GM23338 (cell line): ENCODE data around the gene KCNMB2. TPM values are rescaled to one million over a fixed set of nuclear protein-coding genes. Genes with fewer than 3 reads are reported as not detected.

Experiments
- ATAC-seq: fragments of 200-7000 bp; cut with Tn5 transposase; 3 replicates; pipeline ENCODE4 v1.9.1; 2020
- DNase-seq: peaks from one replicate; pipeline ENCODE4 v3.0.0-alpha.2; 2015; ENCODE audit warnings: low spot score
- H2AFZ ChIP-seq: fragments of 200-600 bp; sonication (generic); 2 replicates; pipeline ENCODE4 v1.8.0; 2016; ENCODE audit warnings: antibody characterized with exemption, mild to moderate bottlenecking, moderate library complexity
- H3F3A ChIP-seq: fragments of 200-600 bp; sonication (generic); replicated peaks from 2 replicates; pipeline ENCODE4 v1.8.0; 2017; ENCODE audit warnings: antibody characterized with exemption, mixed run types, low read depth
- H3K27ac ChIP-seq: fragments of 200-600 bp; sonication (generic); 2 replicates; pipeline ENCODE4 v1.6.1; 2016; ENCODE audit warnings: low read depth
- H3K27me3 ChIP-seq: fragments of 200-600 bp; sonication (generic); 2 replicates; pipeline ENCODE4 v1.8.0; 2016; ENCODE audit warnings: mild to moderate bottlenecking, mixed run types, moderate library complexity; ENCODE audit not compliant: insufficient read depth
- H3K36me3 ChIP-seq: fragments of 200-600 bp; sonication (generic); 2 replicates; pipeline ENCODE4 v1.8.0; 2016; ENCODE audit warnings: mild to moderate bottlenecking; ENCODE audit not compliant: insufficient read depth
- H3K4me1 ChIP-seq: fragments of 200-600 bp; sonication (generic); 2 replicates; pipeline ENCODE4 v1.8.0; 2016; ENCODE audit warnings: mild to moderate bottlenecking, moderate library complexity; ENCODE audit not compliant: insufficient read depth
- H3K4me2 ChIP-seq: fragments of 200-600 bp; sonication (generic); 2 replicates; pipeline ENCODE4 v1.7.1; 2017; ENCODE audit warnings: mixed run types
- H3K4me3 ChIP-seq: fragments of 200-600 bp; sonication (generic); 2 replicates; pipeline ENCODE4 v1.6.1; 2016; ENCODE audit warnings: mixed run types
- H3K79me2 ChIP-seq: fragments of 200-600 bp; sonication (generic); replicated peaks from 2 replicates; pipeline ENCODE4 v1.8.0; 2017; ENCODE audit warnings: mild to moderate bottlenecking; ENCODE audit not compliant: insufficient read depth
- H3K9me2 ChIP-seq: fragments of 200-600 bp; sonication (generic); 2 replicates; pipeline ENCODE4 v1.8.0; 2017; ENCODE audit not compliant: insufficient read depth
- H4K20me1 ChIP-seq: fragments of 200-600 bp; sonication (generic); replicated peaks from 2 replicates; pipeline ENCODE4 v1.8.0; 2017; ENCODE audit warnings: mild to moderate bottlenecking; ENCODE audit not compliant: insufficient read depth
- H3K27ac Mint-ChIP-seq: 2 replicates; pipeline ENCODE4 v1.8.0; 2020; ENCODE audit warnings: inconsistent platforms, mild to moderate bottlenecking, moderate library complexity, mixed read lengths
- H3K27me3 Mint-ChIP-seq: 3 replicates; pipeline ENCODE4 v1.8.0; 2022; ENCODE audit warnings: low read depth, mild to moderate bottlenecking, moderate library complexity, mixed read lengths, inconsistent platforms; ENCODE audit not compliant: insufficient read depth, poor library complexity
- H3K36me3 Mint-ChIP-seq: 3 replicates; pipeline ENCODE4 v1.8.0; 2021; ENCODE audit warnings: low read depth, mild to moderate bottlenecking, inconsistent platforms, moderate library complexity, mixed read lengths
- H3K4me1 Mint-ChIP-seq: 3 replicates; pipeline ENCODE4 v1.8.0; 2020; ENCODE audit warnings: mild to moderate bottlenecking, inconsistent platforms, mixed read lengths
- H3K4me3 Mint-ChIP-seq: 3 replicates; pipeline ENCODE4 v1.8.0; 2021; ENCODE audit warnings: moderate library complexity, mild to moderate bottlenecking, inconsistent platforms, mixed read lengths
- H3K9me3 Mint-ChIP-seq: 3 replicates; pipeline ENCODE4 v1.8.0; 2020; ENCODE audit warnings: moderate library complexity, mild to moderate bottlenecking, inconsistent platforms, mixed read lengths
- CREB1 ChIP-seq: fragments of 250-450 bp; sonication (Bioruptor Pico); IDR thresholded peaks from 2 replicates; pipeline ENCODE4 v1.5.0; 2020; ENCODE audit warnings: low read depth, mild to moderate bottlenecking, moderate library complexity
- CTCF ChIP-seq, 2 experiments: fragments of 200-600 bp in 1 of 2; sonication (generic) in 1 of 2; conservative IDR thresholded peaks; 2 replicates each; pipeline versions ENCODE4 v1.5.1 to v1.6.1; 2016 to 2017; ENCODE audit warnings: antibody characterized with exemption in 2 of 2, low read depth in 2 of 2, mild to moderate bottlenecking in 2 of 2, moderate library complexity in 1 of 2
- ETS1 ChIP-seq: IDR thresholded peaks from 2 replicates; pipeline ENCODE4 v1.6.1; 2016; ENCODE audit warnings: antibody characterized with exemption
- EZH2 ChIP-seq: fragments of 200-600 bp; sonication (generic); IDR thresholded peaks from one replicate; pipeline ENCODE4 v1.8.0; 2017; ENCODE audit warnings: antibody characterized with exemption, mild to moderate bottlenecking, low read depth; ENCODE audit not compliant: unreplicated experiment
- EZH2phosphoT487 ChIP-seq: fragments of 200-600 bp; sonication (generic); IDR thresholded peaks from one replicate; pipeline ENCODE4 v1.8.1; 2018; ENCODE audit warnings: antibody characterized with exemption; ENCODE audit not compliant: unreplicated experiment
- JUNB ChIP-seq: IDR thresholded peaks from one replicate; pipeline ENCODE4 v1.6.1; 2016; ENCODE audit warnings: antibody characterized with exemption; ENCODE audit not compliant: unreplicated experiment
- NANOG ChIP-seq: IDR thresholded peaks from 2 replicates; pipeline ENCODE4 v1.6.1; 2016; ENCODE audit warnings: antibody characterized with exemption, borderline replicate concordance
- POLR2AphosphoS5 ChIP-seq: IDR thresholded peaks from 2 replicates; pipeline ENCODE4 v1.6.1; 2016; ENCODE audit warnings: antibody characterized with exemption, low read depth
- REST ChIP-seq: IDR thresholded peaks from one replicate; pipeline ENCODE4 v1.6.1; 2018; ENCODE audit warnings: antibody characterized with exemption; ENCODE audit not compliant: unreplicated experiment
- STAT1 ChIP-seq: IDR thresholded peaks from one replicate; pipeline ENCODE4 v1.6.1; 2016; ENCODE audit warnings: antibody characterized with exemption; ENCODE audit not compliant: unreplicated experiment
- ZNF114 ChIP-seq: fragments of 250-450 bp; sonication (Bioruptor Pico); IDR thresholded peaks from 2 replicates; pipeline ENCODE4 v1.5.0; 2020; ENCODE audit warnings: mild to moderate bottlenecking, moderate library complexity
- ZNF331 ChIP-seq: fragments of 250-450 bp; sonication (Bioruptor Pico); IDR thresholded peaks from 2 replicates; pipeline ENCODE4 v1.5.0; 2020; ENCODE audit warnings: low read depth, mild to moderate bottlenecking, moderate library complexity
- ZNF462 ChIP-seq: fragments of 250-450 bp; sonication (Bioruptor Pico); IDR thresholded peaks from 2 replicates; pipeline ENCODE4 v1.5.0; 2020; ENCODE audit warnings: mild to moderate bottlenecking, moderate library complexity
- polyA plus RNA-seq: library from polyadenylated mRNA; unstranded; fragments of >200 nt; fragmentation: Nextera tagmentation; extraction: Ambion mirVana; gene quantifications from 2 replicates; pipeline ENCODE4 v1.2.1, GENCODE V29; 2016
- total RNA-seq: library from RNA; depleted of rRNA; stranded (reverse); fragments of >200 nt; shearing (Covaris generic); gene quantifications from 2 replicates; pipeline ENCODE4 v1.2.3, GENCODE V29; 2014

The KCNMB2 gene
- total and polyA plus RNA-seq, 2 experiments from 2014 or later: 0.53 TPM; not detected in 1

GRCh38 chr3:178810181-178810580, 273.9 kb downstream of the KCNMB2 start (continued):
- TF ChIP-seq JUNB (no peak), POLR2AphosphoS5 (no peak), STAT1 (no peak), EZH2 (no peak), CREB1 (CRISPR knock-in tag) (no peak), NANOG (no peak), ZNF462 (CRISPR knock-in tag) (no peak), EZH2phosphoT487 (no peak)

GRCh38 chr3:178822722-178823121, 286.5 kb downstream of the KCNMB2 start:
- H3K9me3 Mint-ChIP-seq: no peaks in the 10 kb centered on the region
- Histone ChIP-seq H3K36me3 (no peaks in the 10 kb centered on the region), H3K4me3 (no peak overlapping the region), H3K4me1 (peaks cover 11% of the 10 kb centered on the region; the same call in 1 of the 2 replicates), H3K27ac (no peak overlapping the region), H2AFZ (no peak overlapping the region), H3K4me2 (no peak overlapping the region), H3K27me3 (no peaks in the 10 kb centered on the region), H4K20me1 (no peaks in the 10 kb centered on the region), H3F3A (no peaks in the 10 kb centered on the region), H3K9me2 (no peaks in the 10 kb centered on the region), H3K79me2 (no peaks in the 10 kb centered on the region; the same call in 1 of the 2 replicates)
- H3K27me3 Mint-ChIP-seq: no peaks in the 10 kb centered on the region
- H3K4me3 Mint-ChIP-seq: no peak overlapping the region
- H3K4me1 Mint-ChIP-seq: peaks cover 18% of the 10 kb centered on the region; the same call in 2 of the 3 replicates
- H3K27ac Mint-ChIP-seq: no peak overlapping the region
- DNase-seq: no peak
- no peak for ATAC-seq
- H3K36me3 Mint-ChIP-seq: no peaks in the 10 kb centered on the region
- no peak for TF ChIP-seq STAT1
- no peak for TF ChIP-seq EZH2phosphoT487
- no peak for TF ChIP-seq CTCF (conservative IDR thresholded peaks at IDR 0.05; ENCODE audit: low read depth in 2 of 2)
- TF ChIP-seq ZNF114 (CRISPR knock-in tag): no peak
- TF ChIP-seq REST: no peak
- TF ChIP-seq ETS1: no peak
- TF ChIP-seq ZNF331 (CRISPR knock-in tag): no peak
- TF ChIP-seq POLR2AphosphoS5: no peak
- TF ChIP-seq CREB1 (CRISPR knock-in tag): no peak
- no peak for TF ChIP-seq JUNB
- TF ChIP-seq EZH2: no peak
- no peak for TF ChIP-seq NANOG
